HG03060 (cell line): Measurements from ENCODE around the gene C11orf91.
"Not testable (repeated sequence)": the region's sequence is repeated elsewhere in the genome, so short reads cannot be mapped to it uniquely, and the experiment has no call there.

Experiments used
- ATAC-seq: cut with Tn5 transposase; IDR thresholded peaks from one replicate; pipeline ENCODE4 v1.9.1; 2021; ENCODE audit warnings: low read depth, moderate number of reproducible peaks; ENCODE audit not compliant: unreplicated experiment

Gene C11orf91, protein sequence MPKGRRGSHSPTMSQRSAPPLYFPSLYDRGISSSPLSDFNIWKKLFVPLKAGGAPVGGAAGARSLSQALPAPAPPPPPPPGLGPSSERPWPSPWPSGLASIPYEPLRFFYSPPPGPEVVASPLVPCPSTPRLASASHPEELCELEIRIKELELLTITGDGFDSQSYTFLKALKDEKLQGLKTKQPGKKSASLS

DNA sequence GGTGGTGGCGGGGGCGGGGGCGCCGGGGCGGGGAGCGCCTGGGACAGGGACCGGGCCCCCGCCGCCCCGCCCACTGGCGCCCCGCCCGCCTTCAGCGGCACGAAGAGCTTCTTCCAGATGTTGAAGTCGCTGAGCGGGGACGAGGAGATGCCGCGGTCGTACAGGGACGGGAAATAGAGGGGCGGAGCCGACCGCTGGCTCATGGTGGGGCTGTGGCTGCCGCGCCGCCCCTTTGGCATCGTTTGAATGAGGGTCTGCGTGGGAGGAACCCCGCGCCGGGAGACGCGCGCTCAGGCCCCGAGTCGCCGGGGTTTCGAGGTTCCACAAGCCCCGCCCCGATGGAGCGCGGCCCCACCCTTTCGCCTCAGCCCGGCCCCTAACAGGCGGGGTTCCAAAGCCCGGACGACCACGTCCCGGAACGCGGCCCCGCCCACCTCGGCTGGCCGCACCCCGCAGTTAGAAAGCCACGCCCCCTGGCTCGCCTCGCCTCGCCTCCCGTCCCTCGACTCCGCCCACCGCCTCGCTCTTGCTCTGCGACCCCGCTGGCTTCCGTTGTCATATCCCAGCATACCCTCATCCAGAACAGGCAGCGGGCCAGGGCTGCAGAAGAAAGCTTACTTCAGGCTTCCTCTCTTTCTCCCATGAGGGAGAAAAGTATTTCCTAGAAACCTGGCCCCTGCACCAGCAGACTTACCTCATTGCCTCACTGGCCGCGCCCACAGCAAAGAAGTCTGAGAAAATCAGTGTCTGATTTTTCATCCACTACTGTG lies at the start of gene C11orf91:
C11orf91 (minus strand) TSS at position 325 of the 770 bp plus-strand sequence; CDS start at position 239, 86 bp downstream.
- peak; percentile 75 for ATAC-seq

DNA sequence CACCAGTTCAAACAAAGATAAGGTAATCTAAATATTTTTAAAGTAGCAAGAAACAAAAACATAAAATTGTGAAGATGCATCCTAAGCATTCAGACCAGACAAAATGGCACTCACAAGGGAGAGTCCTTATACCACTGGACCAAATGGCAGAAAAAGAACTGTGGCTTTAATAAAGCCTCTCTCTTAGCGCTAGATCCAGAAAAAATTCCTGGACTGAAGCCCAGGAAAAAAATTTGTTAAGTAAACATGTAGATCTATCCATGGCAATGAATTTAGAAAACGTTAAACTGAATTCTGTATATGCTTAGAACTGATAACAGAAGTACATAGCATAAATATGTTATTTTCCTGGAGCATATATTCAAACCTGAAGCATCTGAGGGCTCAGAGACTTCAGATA lies 47.4 kb upstream of the C11orf91 start:
- no peak for ATAC-seq

DNA sequence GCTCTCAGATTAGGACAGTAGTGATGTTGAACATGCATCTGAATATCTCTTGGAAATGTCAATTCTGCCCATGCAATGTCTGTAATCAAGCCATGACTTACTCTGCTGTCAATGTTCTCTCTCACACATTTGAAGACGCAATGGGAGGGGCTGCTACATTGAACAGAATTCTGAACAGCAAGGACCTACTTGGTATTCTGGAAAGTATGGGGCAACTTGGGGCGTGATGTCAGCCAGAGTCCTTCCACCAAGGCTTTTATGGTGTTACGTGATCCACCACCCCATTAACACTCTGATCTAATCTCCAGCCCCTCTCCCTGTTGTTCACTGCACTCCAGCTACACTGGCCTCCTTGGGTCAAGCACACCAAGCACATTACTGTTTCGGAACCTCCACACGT lies 42.7 kb upstream of the C11orf91 start:
- ATAC-seq: no peak

DNA sequence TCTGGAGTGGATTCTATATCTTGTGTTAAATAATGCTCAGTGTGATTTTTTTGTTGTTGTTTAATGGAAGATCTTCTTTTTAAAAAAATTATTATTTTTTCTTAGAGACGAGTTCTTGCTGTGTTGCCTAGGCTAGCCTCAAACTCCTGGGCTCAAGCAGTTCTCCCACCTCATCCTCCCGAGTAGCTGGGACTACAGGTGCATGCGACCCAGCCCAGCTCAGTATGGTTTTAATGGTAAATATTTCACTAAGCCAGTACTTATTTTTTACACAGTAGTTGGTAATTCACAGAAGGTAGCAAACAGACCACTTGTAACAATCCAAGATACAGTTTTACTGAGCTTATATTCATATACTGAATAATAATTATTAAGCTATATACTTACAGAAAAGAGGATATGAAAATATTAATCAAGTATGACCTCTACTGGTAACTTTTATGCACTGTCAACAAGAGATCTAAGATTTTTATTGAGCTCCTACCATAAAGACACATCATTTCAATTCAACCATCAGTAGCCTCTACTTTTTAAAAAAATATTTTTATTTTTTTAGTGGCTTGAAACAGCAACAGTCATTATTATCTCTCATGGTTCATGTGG lies 41.7 kb upstream of the C11orf91 start:
- no peak for ATAC-seq

DNA sequence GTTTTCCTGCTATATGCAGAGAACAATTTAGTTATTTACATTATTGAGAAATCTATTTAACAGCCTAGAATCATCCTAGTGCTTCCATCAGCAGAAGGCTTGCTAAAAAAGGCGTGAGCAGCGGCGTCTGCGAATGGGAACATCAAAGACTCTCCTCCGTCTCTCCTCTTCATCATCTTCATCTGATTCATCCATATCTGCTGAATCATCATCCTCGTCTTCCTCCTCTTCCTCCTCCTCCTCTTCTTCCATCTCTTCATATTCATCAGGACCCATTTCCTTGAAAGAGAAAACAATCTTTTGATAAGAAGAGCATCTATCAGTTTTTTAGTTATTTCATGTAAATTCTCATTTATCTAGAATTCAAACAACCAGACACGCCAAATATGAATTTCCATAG lies 41.2 kb upstream of the C11orf91 start:
- ATAC-seq: no peak

DNA sequence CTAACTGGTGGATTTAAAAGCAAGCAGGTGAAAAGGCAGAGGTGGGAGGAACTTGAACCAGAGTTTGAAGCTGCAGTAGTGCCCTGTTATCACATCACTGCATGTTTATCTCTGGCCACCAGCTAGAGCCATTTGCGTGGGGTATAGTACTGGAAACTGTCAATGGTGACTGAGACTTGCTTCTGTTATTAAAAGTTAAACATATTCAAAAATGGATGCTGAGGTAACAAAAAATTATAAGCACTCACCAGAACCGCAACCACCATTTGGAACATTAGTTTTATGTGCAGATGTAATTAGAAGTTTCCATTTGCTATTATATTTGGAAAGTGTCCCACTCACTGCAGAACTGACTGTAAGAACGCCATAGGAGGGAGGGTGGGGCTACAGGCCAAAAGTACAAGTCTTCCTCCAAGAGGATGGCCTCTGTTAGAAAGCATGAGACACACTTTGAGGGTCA lies 36.8 kb upstream of the C11orf91 start:
- ATAC-seq: no peak

DNA sequence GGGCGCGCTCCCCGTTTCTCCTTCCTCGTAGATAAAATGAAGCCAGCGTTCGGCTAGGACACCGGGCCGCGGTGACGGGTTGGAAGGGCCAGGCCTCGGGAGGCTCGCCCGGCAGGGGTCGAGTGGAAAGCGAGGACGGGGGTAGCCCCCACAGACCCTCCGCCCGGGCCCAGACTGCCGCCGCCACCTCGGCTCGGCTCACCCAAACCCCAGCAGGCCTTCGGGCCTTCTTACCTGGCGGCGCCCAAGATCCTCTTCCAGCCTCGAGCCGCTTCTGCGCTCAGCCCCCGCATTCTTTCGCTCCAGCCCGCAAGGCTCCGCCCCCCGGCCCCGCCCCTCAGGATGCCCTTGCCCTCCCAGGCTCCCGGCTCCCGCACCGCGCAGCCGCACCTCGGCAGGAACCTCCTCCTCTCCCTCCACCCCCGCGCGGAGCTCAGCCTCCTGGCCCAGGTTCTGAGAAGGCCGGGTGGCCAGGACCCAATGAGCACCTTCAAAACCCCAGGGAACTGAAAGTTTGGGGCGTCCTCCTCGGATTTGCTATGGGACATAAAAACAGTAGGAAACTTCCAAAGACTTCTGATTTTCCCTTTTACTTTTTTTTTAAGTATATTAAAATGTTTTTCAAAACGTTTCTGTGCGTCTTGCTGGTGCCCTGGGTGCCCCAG lies 35.7 kb upstream of the C11orf91 start, which contains the start of gene CD59:
CD59 (minus strand) TSS at position 276 of the 665 bp plus-strand sequence. CDS start 13,978 bp downstream, outside the sequence.
- ATAC-seq: no peak

DNA sequence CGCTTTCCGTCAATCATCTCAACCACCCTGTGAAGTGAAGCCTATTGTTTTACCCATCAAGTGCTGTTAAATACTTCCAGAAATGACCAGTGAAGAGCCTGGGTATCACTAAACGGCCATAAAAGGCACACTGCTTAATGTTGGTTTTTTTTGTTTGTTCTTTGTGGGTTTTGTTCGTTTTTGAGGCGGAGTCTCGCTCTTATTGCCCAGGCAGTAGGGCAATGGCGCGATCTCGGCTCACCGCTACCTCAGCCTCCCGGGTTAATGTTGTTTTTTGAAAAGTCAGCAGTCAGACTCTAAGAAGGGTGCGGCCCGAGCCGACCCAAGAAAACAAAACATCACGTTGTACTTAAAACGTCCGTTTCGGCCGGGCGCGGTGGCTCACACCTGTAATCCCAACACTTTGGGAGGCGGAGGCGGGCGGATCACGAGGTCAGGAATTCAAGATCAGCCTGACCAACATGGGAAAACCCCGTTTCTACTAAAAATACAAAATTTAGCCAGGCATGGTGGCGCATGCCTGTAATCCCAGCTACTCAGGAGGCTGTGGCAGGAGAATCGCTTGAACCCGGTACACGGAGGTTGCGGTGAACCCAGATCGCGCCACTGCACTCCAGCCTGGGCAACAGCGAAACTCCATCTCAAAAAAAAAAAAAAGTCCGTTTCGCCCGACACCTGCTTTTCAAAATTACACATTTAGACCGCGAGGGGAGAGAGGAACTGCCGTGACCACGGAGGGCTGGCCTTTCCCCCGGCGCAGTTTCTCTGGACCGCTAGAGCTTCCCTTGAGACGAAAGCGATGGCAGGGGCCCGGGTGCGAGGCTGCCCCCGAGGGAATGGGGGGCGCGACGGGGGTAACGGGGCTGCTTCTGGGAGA lies 34.9 kb upstream of the C11orf91 start:
- no peak for ATAC-seq

DNA sequence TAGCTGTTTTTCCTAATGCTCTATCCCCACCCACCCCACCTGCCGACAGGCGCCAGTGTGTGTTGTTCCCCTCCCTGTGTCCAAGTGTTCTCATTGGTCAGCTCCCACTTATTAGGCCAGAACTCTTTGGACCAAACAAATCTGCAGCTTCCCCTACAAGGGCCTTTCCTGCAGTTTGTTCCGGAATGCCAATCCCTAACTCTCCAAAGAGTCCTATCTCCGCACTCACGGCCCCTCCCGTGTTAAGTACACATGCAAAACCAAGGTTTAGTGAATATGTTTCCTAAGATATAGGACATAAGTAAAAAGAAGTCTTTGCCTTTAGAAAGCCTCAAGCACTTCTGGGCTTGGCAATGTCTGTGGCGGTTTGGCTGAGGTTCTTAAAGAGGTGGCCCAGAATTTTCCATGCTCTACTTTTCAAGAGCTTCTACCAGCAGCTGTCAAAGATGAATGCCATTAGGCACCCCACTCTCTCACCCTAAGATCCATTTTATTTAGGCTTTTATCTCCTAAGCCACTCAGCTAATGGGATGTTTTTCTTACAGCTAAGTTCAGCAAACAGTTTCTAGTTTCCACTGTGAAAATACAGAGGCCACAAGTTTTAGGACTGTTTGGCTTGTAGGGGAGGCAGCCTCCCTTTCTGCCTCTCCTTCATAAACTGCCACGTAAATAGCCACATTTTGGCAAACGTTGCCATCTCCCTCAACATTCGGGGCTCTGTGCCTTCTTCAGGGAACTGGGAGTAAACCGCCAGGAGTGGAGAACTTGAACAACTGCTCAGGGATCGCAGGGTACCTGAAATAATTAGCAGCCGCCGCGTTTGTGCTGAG lies 34.0 kb upstream of the C11orf91 start:
- no peak for ATAC-seq

DNA sequence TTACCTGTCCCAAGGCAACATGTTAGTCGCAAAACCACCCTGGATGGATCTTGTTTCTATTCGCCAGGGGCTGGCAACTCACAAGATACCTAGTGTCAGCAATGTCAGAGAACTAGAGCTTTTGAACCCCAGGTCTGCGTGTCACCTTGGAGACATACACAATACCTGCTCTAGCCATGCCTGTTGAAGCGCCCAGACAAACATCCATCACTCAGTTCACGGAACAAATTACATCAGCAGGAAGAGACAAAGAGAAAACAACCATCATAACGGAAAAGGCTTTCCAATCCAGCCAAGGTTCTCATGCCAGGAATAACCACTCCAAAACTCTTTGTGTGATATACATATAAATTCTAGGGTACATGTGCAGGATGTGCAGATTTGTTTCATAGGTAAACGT lies 33.4 kb upstream of the C11orf91 start:
- ATAC-seq: no peak

DNA sequence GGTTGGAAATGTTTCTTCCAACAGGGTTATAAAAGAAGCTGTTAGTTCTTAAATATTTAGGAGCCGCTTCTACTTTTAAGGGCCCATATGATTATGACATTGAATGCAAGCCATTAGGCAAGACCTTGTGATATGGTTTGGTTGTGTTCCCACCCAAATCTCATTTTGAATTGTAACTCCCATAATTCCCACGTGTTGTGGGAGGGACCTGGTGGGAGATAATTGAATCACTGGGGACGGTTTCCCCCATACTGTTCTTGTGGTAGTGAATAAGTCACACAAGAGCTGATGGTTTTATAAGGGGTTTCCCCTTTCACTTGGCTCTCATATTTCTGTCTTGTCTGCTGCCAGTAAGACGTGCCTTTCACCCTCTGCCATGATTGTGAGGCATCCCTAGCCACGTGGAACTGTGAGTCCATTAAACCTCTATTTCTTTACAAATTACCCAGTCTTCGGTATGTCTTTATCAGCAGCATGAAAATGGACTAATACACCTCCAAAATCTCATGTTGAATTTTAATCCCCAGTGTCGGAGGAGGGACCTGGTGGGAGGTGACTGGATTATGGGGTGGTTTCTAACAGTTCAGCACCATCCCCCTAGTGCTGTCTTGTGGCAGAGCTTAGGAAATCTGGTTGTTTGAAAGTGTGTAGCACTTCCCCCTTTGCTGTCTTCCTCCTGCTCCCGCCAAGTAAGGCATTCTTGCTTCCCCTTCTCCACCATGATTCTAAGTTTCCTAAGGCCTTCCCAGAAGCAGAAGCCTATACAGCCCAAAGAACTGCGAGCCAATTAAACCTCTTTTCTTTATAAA lies 31.3 kb upstream of the C11orf91 start:
- no peak for ATAC-seq

DNA sequence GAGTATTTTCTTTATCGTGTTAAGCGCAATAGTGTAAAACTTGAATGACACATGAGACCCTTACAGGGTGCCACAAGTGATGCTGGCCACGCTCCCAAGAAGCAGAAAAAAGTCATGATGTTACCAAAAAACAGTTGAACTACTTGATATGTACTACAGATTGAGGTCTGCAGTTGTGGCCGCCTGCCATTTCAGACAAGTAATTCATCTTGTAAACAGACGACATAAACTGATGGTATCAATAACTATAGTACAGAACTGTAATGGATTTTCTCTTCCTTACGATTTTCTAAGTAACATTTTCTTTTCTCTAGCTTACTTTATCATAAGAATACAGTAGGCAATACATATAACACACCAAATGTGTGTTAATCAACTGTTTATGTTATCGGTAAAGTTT lies 30.1 kb upstream of the C11orf91 start:
- ATAC-seq: no peak

DNA sequence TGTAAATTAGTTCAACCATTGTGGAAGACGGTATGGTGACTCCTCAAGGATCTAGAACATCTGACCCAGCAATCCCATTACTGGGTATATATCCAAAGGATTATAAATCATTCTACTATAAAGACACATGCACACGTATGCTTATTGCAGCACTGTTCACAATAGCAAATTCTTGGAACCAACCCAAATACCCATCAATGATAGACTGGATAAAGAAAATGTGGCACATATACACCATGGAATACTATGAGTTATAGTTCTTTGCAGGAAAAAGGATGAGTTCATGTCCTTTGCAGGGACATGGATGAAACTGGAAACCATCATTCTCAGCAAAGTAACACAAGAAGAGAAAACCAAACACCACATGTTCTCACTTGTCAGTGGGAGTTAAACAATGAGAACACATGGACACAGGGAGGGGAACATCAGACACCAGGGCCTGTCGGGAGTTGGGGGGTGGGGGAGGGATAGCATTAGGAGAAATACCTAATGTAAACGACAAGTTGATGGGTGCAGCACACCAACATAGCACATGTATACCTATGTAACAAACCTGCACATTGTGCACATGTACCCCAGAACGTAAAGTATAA lies 28.5 kb upstream of the C11orf91 start:
- ATAC-seq: not testable (repeated sequence)

DNA sequence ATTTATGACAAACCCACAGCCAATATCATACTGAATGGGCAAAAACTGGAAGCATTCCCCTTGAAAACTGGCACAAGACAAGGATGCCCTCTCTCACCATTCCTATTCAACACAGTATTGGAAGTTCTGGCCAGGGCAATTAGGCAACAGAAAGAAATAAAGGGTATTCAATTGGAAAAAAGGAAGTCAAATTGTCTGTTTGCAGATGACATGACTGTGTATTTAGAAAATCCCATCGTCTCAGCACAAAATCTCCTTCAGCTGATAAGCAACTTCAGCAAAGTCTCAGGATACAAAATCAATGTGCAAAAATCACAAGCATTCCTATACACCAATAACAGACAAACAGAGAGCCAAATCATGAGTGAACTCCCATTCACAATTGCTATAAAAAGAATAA lies 26.9 kb upstream of the C11orf91 start:
- ATAC-seq: not testable (repeated sequence)

DNA sequence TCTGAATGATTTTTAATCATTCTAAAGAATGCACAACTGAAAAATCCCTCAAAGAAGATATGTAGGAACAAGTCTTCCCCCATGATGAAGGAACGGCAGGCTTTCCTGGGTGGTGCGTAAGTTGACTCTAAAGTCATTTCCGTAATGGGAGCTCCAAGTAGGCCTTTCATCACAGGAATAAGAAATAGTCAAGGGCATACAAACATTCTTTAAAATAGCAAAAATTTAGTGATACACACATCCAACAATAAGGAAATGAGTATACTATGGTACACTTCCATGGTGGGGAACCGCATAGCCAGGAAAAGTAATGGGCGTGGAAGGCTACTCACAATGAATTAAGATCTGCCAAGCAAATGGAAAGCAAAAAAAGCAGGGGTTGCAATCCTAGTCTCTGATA lies 24.9 kb upstream of the C11orf91 start:
- ATAC-seq: no peak

DNA sequence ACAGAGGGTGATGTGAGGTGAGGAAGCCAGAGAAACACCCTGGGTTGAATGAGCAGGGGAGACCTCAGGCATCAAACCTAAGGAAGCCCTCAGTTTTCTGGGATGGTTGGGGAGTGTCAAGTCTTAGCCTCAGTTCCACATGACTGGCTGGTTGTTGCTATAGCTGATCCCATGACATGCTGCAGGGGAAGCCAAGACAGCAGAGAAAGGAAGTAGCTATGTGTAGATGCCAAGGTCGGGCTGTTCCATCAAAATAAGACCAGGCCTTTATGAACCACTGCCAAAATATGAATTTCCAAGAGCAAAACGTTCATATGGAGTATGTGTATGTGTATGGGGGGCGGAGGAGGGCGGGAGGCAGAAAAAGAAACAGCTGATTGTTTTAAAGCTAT lies 24.0 kb upstream of the C11orf91 start:
- ATAC-seq: no peak

DNA sequence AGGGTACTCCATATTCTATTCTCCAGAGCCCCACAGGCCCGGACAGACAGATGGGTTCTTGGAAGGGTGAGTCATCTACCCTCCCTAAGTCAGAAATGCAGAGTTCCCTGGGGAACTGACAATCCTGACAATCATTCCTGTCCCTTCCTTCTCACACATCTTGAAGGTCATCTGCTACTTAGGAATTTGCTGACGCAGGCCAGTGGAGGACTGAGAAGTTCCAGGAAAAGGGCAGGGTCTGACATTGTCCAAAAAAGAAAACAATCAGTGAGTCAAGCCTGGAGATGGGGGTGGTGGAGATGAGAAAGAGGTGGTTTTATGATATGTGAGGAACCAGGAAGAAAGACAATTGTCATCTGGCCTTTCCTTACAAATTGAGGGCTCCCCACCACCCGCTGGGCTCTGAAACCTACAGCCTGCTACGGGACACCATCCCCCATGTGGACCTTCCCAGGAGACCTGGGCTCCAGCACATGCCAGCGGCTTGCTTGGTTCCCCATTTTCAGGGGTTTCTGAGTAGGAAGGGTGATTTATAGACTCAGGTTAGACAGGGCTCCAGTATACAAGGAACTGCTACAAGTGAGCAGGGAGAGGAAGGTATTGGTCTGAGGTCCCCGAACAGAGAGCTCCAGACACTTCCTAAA lies 22.7 kb upstream of the C11orf91 start:
- no peak for ATAC-seq
